COLO668 (cell line): Measurements from ENCODE around the gene SORCS2.
A peak's percentile ranks its signal among the peaks of the same experiment; 100 is the strongest.

ENCODE experiments used
- DNase-seq: peaks from one replicate; lab custom pipeline; 2025; ENCODE audit not compliant: unreplicated experiment; lab: John Stamatoyannopoulos, UW

Gene SORCS2

GRCh38 chr4:7366180-7366945 is 174.0 kb downstream of the SORCS2 start:
- no peak for DNase-seq

GRCh38 chr4:7366954-7367353 is 174.6 kb downstream of the SORCS2 start:
- DNase-seq = no peak

- DNase-seq = peak; percentile 13
These were observed 175.1 kb downstream of the SORCS2 start for GRCh38 chr4:7367406-7367805.

GRCh38 chr4:7367864-7368277 is 175.5 kb downstream of the SORCS2 start:
- DNase-seq = no peak

GRCh38 chr4:7368296-7368695 is 176.0 kb downstream of the SORCS2 start:
- no peak for DNase-seq

GRCh38 chr4:7369511-7369910 is 177.2 kb downstream of the SORCS2 start:
- no peak for DNase-seq

- no peak for DNase-seq
These were observed 177.7 kb downstream of the SORCS2 start for GRCh38 chr4:7370038-7370437.

GRCh38 chr4:7371210-7371941 is 179.0 kb downstream of the SORCS2 start:
- DNase-seq = no peak

- DNase-seq = no peak
These were observed 180.3 kb downstream of the SORCS2 start for GRCh38 chr4:7372673-7373072.

GRCh38 chr4:7374571-7374970 is 182.2 kb downstream of the SORCS2 start:
- DNase-seq = no peak

GRCh38 chr4:7375427-7375826 is 183.1 kb downstream of the SORCS2 start:
- DNase-seq = no peak

GRCh38 chr4:7377223-7377865 is 185.0 kb downstream of the SORCS2 start:
- no peak for DNase-seq

GRCh38 chr4:7379186-7379585 is 186.8 kb downstream of the SORCS2 start:
- DNase-seq = no peak

- no peak for DNase-seq
These were observed 187.4 kb downstream of the SORCS2 start for GRCh38 chr4:7379719-7380118.

- no peak for DNase-seq
These were observed 189.0 kb downstream of the SORCS2 start for GRCh38 chr4:7381221-7381889.

GRCh38 chr4:7381890-7382633 is 189.7 kb downstream of the SORCS2 start:
- DNase-seq = no peak

GRCh38 chr4:7382634-7383014 is 190.3 kb downstream of the SORCS2 start:
- no peak for DNase-seq

GRCh38 chr4:7383266-7383665 is 190.9 kb downstream of the SORCS2 start:
- DNase-seq = no peak

GRCh38 chr4:7384003-7384928 is 191.9 kb downstream of the SORCS2 start:
- DNase-seq = no peak
